HG02870 (cell line): ENCODE measurements around the gene ITPR1.
A peak's percentile ranks its signal among the peaks of the same experiment; 100 is the strongest.

Experiments
- ATAC-seq: cut with Tn5 transposase; IDR thresholded peaks from one replicate; pipeline ENCODE4 v1.9.1; 2021; ENCODE audit warnings: mild to moderate bottlenecking, moderate library complexity; ENCODE audit not compliant: unreplicated experiment

ITPR1 gene

GRCh38 chr3:4865714-4866113 is 372.6 kb downstream of the ITPR1 start:
- ATAC-seq: no peak

DNA sequence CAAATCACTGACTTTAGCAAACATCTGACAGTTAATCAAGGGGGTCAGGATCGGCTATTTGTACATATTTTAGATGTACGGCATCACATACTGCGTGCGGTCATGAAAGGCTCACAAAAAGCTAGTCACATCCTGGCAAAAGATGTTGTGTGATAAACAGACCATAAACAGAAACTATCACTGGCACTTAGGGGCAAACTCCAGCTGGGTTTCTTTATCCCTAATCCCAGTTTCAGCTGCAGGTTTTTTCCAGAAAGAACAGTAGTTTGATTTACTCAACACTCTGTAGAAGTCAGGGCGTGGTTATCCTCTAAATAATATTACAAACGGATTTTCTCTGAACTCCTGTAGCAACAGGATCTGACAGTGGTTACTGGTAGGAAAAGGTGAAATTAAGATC is 373.7 kb downstream of the ITPR1 start:
- no peak for ATAC-seq

- ATAC-seq: no peak
Observed at GRCh38 chr3:4877173-4877787, 384.1 kb downstream of the ITPR1 start.

- ATAC-seq: no peak
Observed at GRCh38 chr3:4880850-4881249, 387.7 kb downstream of the ITPR1 start.

- no peak for ATAC-seq
Observed at GRCh38 chr3:4882548-4882947, 389.4 kb downstream of the ITPR1 start.

- no peak for ATAC-seq
Observed at GRCh38 chr3:4883011-4883410, 389.9 kb downstream of the ITPR1 start.

- no peak for ATAC-seq
Observed at GRCh38 chr3:4884888-4885287, 391.7 kb downstream of the ITPR1 start.

DNA sequence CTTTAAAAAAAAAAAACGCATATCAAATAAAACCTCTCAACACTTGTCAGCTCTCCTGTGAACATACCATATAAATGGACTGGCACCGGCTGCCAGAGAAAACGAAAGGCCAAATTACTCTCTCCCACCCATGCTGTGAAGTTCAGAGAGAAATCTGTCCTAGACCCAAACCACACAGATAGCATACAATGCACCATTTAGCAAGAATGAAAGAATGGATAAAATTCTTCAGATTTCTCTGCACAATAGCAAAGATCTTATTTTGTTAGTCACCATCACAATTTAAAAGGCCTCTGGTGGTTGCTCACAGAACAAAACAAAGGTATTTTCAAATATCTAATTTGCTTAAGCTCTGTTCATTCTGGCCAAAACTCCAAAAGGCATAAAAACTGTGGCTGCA is 392.2 kb downstream of the ITPR1 start:
- ATAC-seq: no peak

GRCh38 chr3:4886448-4886847 is 393.3 kb downstream of the ITPR1 start:
- no peak for ATAC-seq

DNA sequence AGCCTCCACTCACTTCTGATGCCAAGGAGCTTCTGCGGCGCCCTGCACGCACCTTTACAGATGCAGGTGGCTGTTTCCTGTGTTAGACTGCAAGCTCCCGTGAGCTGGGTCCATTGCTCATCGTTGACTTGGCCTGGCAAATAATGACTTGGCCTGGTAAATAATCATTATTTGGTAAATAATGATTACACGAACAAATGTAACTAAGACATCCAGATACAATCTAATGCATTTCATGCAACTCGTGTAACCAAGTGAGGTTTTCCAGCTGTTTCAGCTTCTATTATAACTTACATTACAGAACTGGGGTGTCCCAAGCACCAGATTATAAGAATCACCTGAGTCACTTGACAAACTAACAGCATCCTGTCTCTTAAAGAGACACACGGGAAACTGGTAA is 394.0 kb downstream of the ITPR1 start:
- no peak for ATAC-seq

- ATAC-seq: peak; percentile 88
Observed at GRCh38 chr3:4888913-4889846, 396.0 kb downstream of the ITPR1 start.

GRCh38 chr3:4889896-4890295 is 396.7 kb downstream of the ITPR1 start:
- no peak for ATAC-seq

DNA sequence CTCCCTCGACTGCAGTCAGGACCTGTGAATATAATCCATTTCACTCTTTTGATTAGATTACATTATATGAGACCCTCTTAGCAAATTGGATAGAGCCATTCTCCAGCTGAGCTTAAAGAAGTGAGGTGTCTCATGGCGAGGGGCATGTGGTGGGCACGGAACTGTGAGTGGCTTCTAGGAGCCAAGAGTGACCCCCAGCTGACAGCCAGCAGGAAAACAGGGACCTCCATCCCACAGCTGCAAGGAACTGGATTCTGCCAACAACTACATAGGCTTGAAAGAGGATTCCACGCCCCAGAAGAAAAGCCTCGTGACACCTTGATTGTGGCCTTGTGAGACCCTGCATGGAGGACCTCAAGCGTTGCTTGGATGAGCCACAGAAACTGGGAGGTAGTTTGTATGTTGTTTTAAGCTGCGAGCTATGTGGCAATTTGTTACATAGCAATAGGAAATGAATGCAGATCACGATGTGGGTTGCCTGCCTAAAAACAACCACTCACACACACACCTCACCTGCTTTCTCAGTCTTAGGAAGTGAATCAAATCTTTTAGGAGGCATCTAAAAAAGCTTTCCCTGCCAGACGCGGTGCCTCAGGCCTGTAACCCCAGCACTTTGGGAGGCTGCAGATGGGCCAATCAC is 401.9 kb downstream of the ITPR1 start:
- ATAC-seq: no peak

- no peak for ATAC-seq
Observed at GRCh38 chr3:4895838-4896237, 402.7 kb downstream of the ITPR1 start.
